A549 (cell line): Measurements from ENCODE around the gene PDCD6IP. TPM values are rescaled to one million over a fixed set of nuclear protein-coding genes. Genes with fewer than 3 reads are reported as not detected.
"Not testable (repeated sequence)": the region's sequence is repeated elsewhere in the genome, so short reads cannot be mapped to it uniquely, and the experiment has no call there.

Experiments used
- ATAC-seq, 2 experiments: fragments of 200-7000 bp in 1 of 2; fragments of >200 bp in 1 of 2; cut with Nextera tagmentation in 1 of 2; cut with Tn5 transposase in 1 of 2; 3 replicates each; pipeline versions ENCODE4 v1.8.0 to v1.9.1; 2018 to 2020; ENCODE audit warnings: mild to moderate bottlenecking in 1 of 2, moderate library complexity in 1 of 2
- CTCF ChIA-PET: fragments of 300-600 bp; sonication (Branson Sonifier 250); formaldehyde crosslinking; extraction: SDS; loops from one replicate; lab custom pipeline; 2021; ENCODE audit warnings: antibody characterized with exemption, inconsistent platforms; lab: Yijun Ruan, JAX
- POLR2A ChIA-PET: fragments of 350-600 bp; formaldehyde crosslinking; extraction: SDS; loops from one replicate; lab custom pipeline; 2021; ENCODE audit warnings: antibody characterized with exemption, inconsistent platforms; lab: Yijun Ruan, JAX
- DNase-seq, 2 experiments: peaks; one replicate each; pipeline versions ENCODE4 v3.0.0 to v3.0.0-alpha.2; 2011 to 2016; ENCODE audit warnings: low read depth in 1 of 2, low spot score in 1 of 2
- FAIRE-seq: peaks from 2 replicates; lab custom pipeline; 2011; peaks lifted over from hg19 to GRCh38; lab: Jason Lieb, UNC
- H3K27ac ChIP-seq, 2 experiments: fragments of >200 bp; sonication (Bioruptor Twin); formaldehyde crosslinking; 3 replicates each; pipeline ENCODE4 v1.5.1; 2016 to 2017
- H3K4me1 ChIP-seq: fragments of >200 bp; sonication (Bioruptor Twin); formaldehyde crosslinking; 3 replicates; pipeline ENCODE4 v1.6.1; 2016
- H3K4me2 ChIP-seq: fragments of >200 bp; sonication (Bioruptor Twin); formaldehyde crosslinking; 3 replicates; pipeline ENCODE4 v1.6.1; 2016
- H3K4me3 ChIP-seq: fragments of >200 bp; sonication (Bioruptor Twin); formaldehyde crosslinking; 3 replicates; pipeline ENCODE4 v1.5.1; 2016
- H3K9me3 ChIP-seq: fragments of >200 bp; sonication (Bioruptor Twin); formaldehyde crosslinking; 3 replicates; pipeline ENCODE4 v1.6.1; 2016
- BCL3 ChIP-seq: fragments of >200 bp; sonication (Bioruptor Twin); formaldehyde crosslinking; IDR thresholded peaks from 3 replicates; pipeline ENCODE4 v1.6.1; 2016
- CEBPB ChIP-seq, 2 experiments: fragments of >200 bp in 1 of 2; sonication (Bioruptor Twin) in 1 of 2; formaldehyde crosslinking in 1 of 2; IDR thresholded peaks; 2 replicates each; pipeline ENCODE4 v1.6.1; 2012 to 2016
- CHD2 ChIP-seq: fragments of 150-350 bp; IDR thresholded peaks from 2 replicates; pipeline ENCODE4 v1.6.1; 2014; ENCODE audit warnings: low read length; ENCODE audit not compliant: partially characterized antibody
- EHMT2 ChIP-seq: fragments of 200-600 bp; sonication (generic); IDR thresholded peaks from 2 replicates; pipeline ENCODE4 v1.6.1; 2016; ENCODE audit warnings: antibody characterized with exemption, low read depth, mild to moderate bottlenecking, moderate library complexity
- GATA3 ChIP-seq: IDR thresholded peaks from 2 replicates; pipeline ENCODE4 v1.6.1; 2012; ENCODE audit warnings: borderline replicate concordance
- HES2 ChIP-seq: fragments of >200 bp; sonication (Bioruptor Twin); formaldehyde crosslinking; IDR thresholded peaks from 2 replicates; pipeline ENCODE4 v1.6.1; 2016
- HOXA7 ChIP-seq: fragments of 250-450 bp; sonication (Bioruptor Pico); IDR thresholded peaks from 2 replicates; pipeline ENCODE4 v1.5.0; 2020; ENCODE audit warnings: mild to moderate bottlenecking, moderate library complexity
- HOXB13 ChIP-seq: fragments of 250-450 bp; sonication (Bioruptor Pico); IDR thresholded peaks from 2 replicates; pipeline ENCODE4 v1.5.0; 2020; ENCODE audit warnings: low read depth, mild to moderate bottlenecking, moderate library complexity
- HOXB5 ChIP-seq: fragments of 250-450 bp; sonication (Bioruptor Pico); IDR thresholded peaks from 2 replicates; pipeline ENCODE4 v1.5.0; 2020; ENCODE audit warnings: mild to moderate bottlenecking, moderate library complexity
- JUNB ChIP-seq: fragments of >200 bp; sonication (Bioruptor Twin); formaldehyde crosslinking; IDR thresholded peaks from 2 replicates; pipeline ENCODE4 v1.6.1; 2016
- KDM1A ChIP-seq: fragments of 200-600 bp; sonication (generic); IDR thresholded peaks from 2 replicates; pipeline ENCODE4 v1.6.1; 2016; ENCODE audit warnings: low read depth, mild to moderate bottlenecking
- MAFK ChIP-seq: fragments of 450-650 bp; IDR thresholded peaks from 2 replicates; pipeline ENCODE4 v1.6.1; 2014; ENCODE audit not compliant: partially characterized antibody
- MAZ ChIP-seq: fragments of 150-350 bp; IDR thresholded peaks from 2 replicates; pipeline ENCODE4 v1.6.1; 2014; ENCODE audit warnings: antibody characterized with exemption, low read depth, low read length, borderline replicate concordance
- RARB ChIP-seq: fragments of 250-450 bp; sonication (Bioruptor Pico); IDR thresholded peaks from 2 replicates; pipeline ENCODE4 v1.8.0; 2021; ENCODE audit warnings: mild to moderate bottlenecking, moderate library complexity
- REST ChIP-seq: fragments of 200-600 bp; sonication (generic); IDR thresholded peaks from 2 replicates; pipeline ENCODE4 v1.6.1; 2016; ENCODE audit warnings: antibody characterized with exemption, mild to moderate bottlenecking, moderate library complexity
- TFCP2L1 ChIP-seq: fragments of 250-450 bp; sonication (Bioruptor Pico); IDR thresholded peaks from 2 replicates; pipeline ENCODE4 v1.5.0; 2021; ENCODE audit warnings: mild to moderate bottlenecking
- WGBS: methylation state at CpG from one replicate; pipeline ENCODE4 v1.1.6; 2017; ENCODE audit errors: missing lambda C conversion rate; 5-methylcytosine and 5-hydroxymethylcytosine counted together
- polyA plus RNA-seq, 4 experiments: library from polyadenylated mRNA; depleted of rRNA in 3 of 4; stranded (reverse); fragments of >200 nt; fragmentation: RNase III in 1 of 4; extraction: RNeasy Plus Mini Kit Qiagen cat#74134 plus additional on column Dnase treatment in 1 of 4; gene quantifications; 2 replicates in 3 of 4; 3 replicates in 1 of 4; pipeline ENCODE4 v1.2.3, GENCODE V29; 2011 to 2017
- TF ChIP-seq, protein P1 (sequence below): IDR thresholded peaks from 2 replicates; pipeline ENCODE4 v1.6.1; 2012; ENCODE audit warnings: low read depth, borderline replicate concordance
- TF ChIP-seq, protein P2 (sequence below): fragments of 150-350 bp; IDR thresholded peaks from 2 replicates; pipeline ENCODE4 v1.6.1; 2014; ENCODE audit warnings: low read depth, mild to moderate bottlenecking, low read length
- TF ChIP-seq, protein P3 (sequence below): fragments of >200 bp; sonication (Bioruptor Twin); formaldehyde crosslinking; IDR thresholded peaks from 3 replicates; pipeline ENCODE4 v1.5.1; 2016

The PDCD6IP gene
- polyA plus RNA-seq, 2 of the 4 experiments (the other 2 are of a cell fraction), result 145 to 221 TPM

- ChIA-PET CTCF (no interaction called here), POLR2A (no interaction called here)
- no peak overlapping the region for H3K4me2 ChIP-seq
- FAIRE-seq (no peak), DNase-seq (no peak), ATAC-seq (no peak)
- WGBS, result 78% methylated on average over 2 of the region's 2 CpGs
- H3K27ac ChIP-seq, result no peak overlapping the region
- no peaks in the 10 kb centered on the region for H3K9me3 ChIP-seq
- no peak overlapping the region for H3K4me3 ChIP-seq
- TF ChIP-seq, protein P1, sequence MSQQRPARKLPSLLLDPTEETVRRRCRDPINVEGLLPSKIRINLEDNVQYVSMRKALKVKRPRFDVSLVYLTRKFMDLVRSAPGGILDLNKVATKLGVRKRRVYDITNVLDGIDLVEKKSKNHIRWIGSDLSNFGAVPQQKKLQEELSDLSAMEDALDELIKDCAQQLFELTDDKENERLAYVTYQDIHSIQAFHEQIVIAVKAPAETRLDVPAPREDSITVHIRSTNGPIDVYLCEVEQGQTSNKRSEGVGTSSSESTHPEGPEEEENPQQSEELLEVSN, result no peak
- TF ChIP-seq MAFK (no peak), CHD2 (no peak)
- no peaks in the 10 kb centered on the region for H3K4me1 ChIP-seq
These were observed 41.7 kb downstream of the PDCD6IP start for GRCh38 chr3:33840179-33840578.

DNA sequence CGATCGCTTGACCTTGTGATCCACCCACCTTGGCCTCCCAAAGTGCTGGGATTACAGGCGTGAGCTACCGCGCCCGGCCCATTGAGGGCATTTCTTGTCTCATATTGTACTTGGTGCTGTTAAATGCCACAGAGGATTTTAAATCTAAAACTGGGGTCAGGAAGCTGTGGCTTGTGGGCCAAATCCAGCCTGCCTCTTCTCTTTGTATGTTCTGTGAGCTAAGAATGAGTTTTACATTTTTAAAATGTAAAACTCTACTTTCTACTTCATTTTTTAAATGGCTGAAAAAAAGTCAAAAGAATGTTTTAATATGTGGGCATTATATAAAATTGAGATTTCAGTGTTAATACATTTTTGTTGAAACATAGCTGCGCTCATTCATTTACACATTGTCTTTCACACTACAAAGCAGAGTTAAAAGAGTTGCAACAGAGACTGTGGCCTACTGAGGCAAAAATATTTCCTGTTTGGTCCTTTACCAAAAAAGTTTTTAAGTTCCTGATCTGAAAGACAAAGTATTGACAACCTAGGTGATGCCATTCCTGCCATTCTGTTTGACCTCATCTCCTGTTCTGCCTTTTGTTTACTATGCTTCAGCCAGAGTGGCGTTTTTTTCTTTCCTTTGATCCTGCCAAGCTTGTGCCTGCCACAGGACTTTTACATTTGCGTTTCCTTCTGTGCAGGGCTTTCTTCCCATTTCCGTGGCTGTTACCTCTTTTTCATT, 50.4 kb downstream of the PDCD6IP start:
- Histone ChIP-seq H3K27ac (no peak overlapping the region), H3K4me2 (no peak overlapping the region), H3K9me3 (no peaks in the 10 kb centered on the region), H3K4me3 (no peak overlapping the region), H3K4me1 (no peaks in the 10 kb centered on the region)
- DNase-seq (no peak), ATAC-seq (no peak), FAIRE-seq (no peak)
- TF ChIP-seq CEBPB (IDR thresholded peaks at IDR 0.05) (no peak), RARB (CRISPR knock-in tag) (no peak), HOXB13 (CRISPR knock-in tag) (no peak), REST (no peak), GATA3 (no peak), TFCP2L1 (no peak), HOXB5 (no peak), EHMT2 (no peak), HOXA7 (CRISPR knock-in tag) (no peak), KDM1A (no peak), MAZ (no peak), JUNB (no peak), BCL3 (no peak), HES2 (no peak)
- TF ChIP-seq, protein P2, sequence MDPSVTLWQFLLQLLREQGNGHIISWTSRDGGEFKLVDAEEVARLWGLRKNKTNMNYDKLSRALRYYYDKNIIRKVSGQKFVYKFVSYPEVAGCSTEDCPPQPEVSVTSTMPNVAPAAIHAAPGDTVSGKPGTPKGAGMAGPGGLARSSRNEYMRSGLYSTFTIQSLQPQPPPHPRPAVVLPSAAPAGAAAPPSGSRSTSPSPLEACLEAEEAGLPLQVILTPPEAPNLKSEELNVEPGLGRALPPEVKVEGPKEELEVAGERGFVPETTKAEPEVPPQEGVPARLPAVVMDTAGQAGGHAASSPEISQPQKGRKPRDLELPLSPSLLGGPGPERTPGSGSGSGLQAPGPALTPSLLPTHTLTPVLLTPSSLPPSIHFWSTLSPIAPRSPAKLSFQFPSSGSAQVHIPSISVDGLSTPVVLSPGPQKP, result no peak
- TF ChIP-seq, protein P3, sequence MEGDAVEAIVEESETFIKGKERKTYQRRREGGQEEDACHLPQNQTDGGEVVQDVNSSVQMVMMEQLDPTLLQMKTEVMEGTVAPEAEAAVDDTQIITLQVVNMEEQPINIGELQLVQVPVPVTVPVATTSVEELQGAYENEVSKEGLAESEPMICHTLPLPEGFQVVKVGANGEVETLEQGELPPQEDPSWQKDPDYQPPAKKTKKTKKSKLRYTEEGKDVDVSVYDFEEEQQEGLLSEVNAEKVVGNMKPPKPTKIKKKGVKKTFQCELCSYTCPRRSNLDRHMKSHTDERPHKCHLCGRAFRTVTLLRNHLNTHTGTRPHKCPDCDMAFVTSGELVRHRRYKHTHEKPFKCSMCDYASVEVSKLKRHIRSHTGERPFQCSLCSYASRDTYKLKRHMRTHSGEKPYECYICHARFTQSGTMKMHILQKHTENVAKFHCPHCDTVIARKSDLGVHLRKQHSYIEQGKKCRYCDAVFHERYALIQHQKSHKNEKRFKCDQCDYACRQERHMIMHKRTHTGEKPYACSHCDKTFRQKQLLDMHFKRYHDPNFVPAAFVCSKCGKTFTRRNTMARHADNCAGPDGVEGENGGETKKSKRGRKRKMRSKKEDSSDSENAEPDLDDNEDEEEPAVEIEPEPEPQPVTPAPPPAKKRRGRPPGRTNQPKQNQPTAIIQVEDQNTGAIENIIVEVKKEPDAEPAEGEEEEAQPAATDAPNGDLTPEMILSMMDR, result no peak
- WGBS, result 93% methylated on average over 10 of the region's 10 CpGs
- ChIA-PET POLR2A (no interaction called here), CTCF (interaction anchor here (0.6 kb wide), 1 partner anchor 329 kb away, joined by 3 read pairs; no protein-coding TSS in a partner anchor)

- H3K27ac ChIP-seq, DNase-seq, ATAC-seq, H3K9me3 ChIP-seq, H3K4me2 ChIP-seq, POLR2A ChIA-PET, CTCF ChIA-PET, FAIRE-seq, H3K4me3 ChIP-seq: not testable (repeated sequence)
- H3K4me1 ChIP-seq, result 0 out of 3 replicates have a peak, but pooled peaks cover 12% of the 10 kb centered on the region
- WGBS, result 88% methylated on average over 3 of the region's 3 CpGs
These were observed 52.2 kb downstream of the PDCD6IP start for GRCh38 chr3:33850599-33850998.
